Islet of Langerhans (tissue), 1 donor: ENCODE results near the gene ACKR4.

Source experiments
- FAIRE-seq: peaks from one replicate; lab custom pipeline; 2011; peaks lifted over from hg19 to GRCh38; lab: Jason Lieb, UNC

ACKR4 gene

DNA sequence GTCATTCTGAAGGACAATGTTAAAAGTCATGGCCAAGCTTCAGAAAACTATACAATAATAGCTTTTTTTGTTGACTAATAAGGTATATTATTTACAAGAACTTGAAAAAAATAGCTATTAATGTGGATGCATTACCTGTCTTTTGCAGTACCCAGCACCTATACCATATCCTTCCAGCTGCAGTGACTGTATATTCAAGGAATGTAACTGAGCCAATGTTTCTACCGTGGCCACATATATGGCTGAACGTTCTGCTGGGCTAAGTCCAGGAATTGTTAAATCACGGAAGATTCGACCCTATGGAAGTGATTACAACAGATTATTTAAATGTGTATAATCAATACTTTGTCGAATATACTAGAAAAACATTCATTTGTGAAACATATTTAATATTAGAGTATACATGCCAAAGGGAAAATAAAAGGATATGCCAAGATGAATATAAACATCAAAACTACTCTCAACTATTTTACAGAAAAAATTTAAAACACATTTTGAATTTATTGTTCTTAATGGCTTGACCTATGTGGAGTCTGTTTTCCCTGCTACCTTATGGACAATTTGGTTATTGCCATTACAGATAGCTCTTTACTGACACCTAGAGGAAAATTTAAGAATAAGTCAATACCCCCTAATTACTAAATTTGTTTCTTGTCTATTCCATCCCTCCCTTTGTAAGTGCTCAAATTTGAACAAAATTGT lies 44.9 kb downstream of the ACKR4 start:
- peak; percentile 97 for FAIRE-seq

DNA sequence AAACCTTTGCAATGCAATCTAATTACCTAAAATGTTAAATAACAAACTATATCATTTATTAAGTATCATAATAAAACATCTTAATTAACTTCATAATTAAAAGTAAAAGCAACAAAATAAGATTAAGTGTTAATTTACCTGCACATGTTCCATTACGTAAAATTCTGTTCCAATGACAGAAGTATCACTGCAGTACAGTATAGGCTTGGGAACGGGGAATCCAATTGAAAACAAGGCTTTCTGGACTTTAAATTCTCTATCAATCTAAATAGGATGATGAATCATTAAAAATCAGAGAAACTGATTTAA lies 45.4 kb downstream of the ACKR4 start:
- FAIRE-seq: no peak

DNA sequence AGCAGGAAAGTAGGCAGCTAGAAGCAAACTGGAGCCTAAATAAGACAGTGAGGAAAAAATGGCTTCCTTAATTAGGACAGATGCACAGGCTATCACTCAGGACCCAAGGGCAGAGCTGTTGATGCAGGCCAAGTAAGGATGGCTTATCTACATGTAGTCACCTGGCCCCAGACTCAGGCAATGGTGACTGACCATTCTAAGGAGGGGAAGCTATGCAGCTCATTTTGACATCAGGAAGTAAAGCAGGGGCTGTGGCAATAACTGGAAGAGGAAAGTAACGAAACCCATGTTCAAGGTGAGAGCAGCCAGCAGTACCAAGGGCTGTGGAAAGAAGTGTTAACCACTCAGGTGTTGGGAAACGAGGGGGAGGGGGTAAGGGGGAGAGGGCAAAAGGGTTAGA lies 46.3 kb downstream of the ACKR4 start:
- no peak for FAIRE-seq

DNA sequence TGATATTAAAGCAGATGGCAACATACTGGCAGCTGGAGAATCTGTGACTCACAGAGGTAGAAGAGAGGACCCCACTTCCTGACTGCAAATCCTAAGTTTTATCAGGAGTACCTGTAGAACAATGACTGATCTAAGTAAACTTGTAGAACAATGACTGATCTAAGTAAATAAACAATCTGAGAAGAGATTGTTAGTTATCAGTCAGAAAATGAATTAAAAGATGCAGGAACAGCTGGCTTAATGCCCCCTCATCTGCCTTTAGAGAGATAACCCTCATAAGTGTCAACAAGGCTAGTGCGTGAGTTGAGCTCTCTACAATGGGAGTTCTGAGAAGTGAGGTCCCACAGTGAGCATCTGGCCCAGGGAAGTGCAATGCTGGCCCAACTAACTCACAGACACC lies 48.0 kb downstream of the ACKR4 start:
- no peak for FAIRE-seq

DNA sequence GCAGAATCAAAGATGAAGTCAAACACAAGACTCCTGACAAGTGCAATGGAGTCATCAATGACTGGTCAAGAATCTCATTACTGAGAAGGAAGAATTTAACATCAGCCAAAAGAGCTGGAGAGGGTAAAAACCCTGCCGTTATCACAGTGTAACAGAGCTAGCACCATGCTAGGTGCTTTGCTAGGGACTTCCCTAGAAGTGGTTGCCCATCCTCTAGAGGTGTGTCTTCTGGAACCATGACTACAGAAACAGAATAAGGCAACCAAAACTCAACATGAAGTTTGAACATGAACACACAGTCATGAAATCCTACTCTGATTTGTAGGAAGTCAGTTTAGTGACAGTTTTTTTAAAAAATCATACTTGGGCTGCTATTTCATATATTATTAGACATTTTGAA lies 53.1 kb downstream of the ACKR4 start:
- no peak for FAIRE-seq
